Stimulated activated CD4-positive, alpha-beta T cell treated with anti-CD3 and anti-CD28 coated beads, Interleukin-1b, Interleukin-23, amount 100 ng/mL, for 1 hour (primary cell): ENCODE data around the gene HOMER2.
A peak's percentile ranks its signal among the peaks of the same experiment; 100 is the strongest.
"Not testable (repeated sequence)": the region's sequence is repeated elsewhere in the genome, so short reads cannot be mapped to it uniquely, and the experiment has no call there.

ENCODE experiments used
- DNase-seq, 2 donors: peaks; one replicate each; pipeline ENCODE4 v3.0.0-alpha.2; 2020; ENCODE audit warnings: low read depth in 2 of 2

Gene HOMER2

DNA sequence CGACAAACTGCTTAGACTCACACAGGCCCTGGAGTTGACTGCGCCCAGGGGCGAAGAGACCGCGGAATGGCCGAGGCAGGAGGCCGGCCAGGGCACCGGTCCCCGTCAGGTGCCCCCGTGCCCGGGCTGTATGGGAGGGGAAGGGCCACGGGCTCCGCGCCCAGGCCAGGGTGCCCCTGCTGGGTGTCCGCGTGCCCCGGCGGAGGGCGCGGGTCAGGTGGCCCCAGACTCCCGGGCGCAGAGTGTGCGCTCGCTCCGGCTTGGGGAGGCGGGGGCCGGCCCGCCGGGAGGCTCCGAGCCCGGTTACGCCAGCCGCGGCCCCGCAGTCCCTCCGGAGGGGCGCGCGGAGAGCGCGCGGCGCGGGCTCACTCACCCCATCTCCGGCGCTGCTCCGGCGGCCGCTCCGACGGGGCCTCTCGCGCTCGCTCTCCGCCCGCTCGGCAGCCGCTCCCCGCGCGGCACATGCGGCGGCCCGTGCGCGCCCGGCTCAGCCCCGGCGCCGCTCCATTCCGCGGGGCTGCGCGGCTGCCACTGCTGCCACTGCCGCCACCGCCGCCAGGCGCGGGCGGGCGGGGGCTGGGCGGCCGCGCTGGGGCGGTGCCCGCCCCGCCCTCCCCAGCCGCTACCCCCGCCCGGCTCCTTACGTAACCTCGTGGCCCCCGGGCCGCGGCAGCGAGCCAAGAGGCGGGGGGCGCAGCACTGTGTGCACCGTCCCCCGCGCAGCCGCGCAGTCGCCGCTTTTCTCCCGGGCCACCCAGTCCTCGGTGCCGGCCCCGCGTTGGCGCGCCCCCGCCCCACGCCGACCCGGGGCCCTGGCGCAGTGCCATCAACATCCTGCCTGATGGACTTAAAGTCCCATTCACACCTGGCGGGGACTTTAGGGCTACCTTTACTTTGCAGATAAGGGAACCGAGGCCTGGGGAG lies at the start of gene HOMER2:
TSS of gene HOMER2 (minus strand) at position 563 of the 924 bp plus-strand sequence. CDS start at position 378, 185 bp downstream.
- DNase-seq, result no peak

DNA sequence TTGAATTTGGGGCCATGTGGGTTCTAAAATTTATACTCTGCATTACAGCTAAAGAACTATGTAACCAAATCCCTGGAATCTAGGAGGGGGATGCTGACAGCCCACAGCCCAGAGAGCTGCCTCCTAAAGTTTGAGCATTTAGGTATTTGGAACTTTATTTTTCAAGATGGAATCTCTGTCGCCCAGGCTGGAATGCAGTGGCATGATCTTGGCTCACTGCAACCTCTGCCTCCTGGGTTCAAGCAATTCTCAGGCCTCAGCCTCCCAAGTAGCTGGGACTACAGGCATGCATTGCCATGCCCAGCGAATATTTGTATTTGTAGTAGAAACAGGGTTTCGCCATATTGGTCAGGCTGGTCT lies 48.1 kb upstream of the HOMER2 start:
- not testable (repeated sequence) for DNase-seq

DNA sequence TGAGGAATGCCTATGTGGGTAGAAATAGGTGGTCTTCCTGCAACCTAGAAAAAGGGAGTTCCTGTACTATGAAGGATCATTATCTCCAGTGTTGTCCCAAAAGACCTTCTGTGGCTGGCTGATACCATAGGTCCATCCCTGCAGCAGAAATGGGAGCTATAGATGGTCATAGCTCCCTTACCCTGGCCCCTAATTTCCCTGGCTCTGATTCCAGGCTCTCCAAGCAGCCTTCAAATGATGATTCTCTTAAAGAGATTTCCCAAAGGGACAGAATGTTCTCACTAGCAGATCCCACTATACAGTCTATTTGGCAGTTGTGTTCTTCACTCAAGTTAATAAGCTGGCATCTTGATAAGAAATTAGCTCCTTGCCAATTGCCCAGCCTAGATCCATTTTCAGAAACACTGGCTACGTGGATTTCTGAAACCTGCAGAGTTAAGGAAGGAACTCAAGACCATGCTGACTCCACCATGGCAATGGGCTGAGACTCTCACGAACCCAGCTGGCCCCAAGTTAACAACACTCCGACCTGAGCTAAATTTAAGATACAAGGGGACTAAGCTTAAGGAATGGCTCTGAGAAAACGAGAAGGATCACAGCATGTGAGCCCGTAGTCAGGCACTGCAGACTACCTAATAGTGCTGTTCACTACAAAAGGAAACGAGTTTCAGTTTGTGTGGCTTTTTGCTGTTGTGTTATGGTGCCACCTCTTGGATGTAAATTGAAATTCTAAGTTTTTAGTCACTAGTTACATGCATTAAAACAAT lies 47.6 kb upstream of the HOMER2 start:
- DNase-seq, result no peak

DNA sequence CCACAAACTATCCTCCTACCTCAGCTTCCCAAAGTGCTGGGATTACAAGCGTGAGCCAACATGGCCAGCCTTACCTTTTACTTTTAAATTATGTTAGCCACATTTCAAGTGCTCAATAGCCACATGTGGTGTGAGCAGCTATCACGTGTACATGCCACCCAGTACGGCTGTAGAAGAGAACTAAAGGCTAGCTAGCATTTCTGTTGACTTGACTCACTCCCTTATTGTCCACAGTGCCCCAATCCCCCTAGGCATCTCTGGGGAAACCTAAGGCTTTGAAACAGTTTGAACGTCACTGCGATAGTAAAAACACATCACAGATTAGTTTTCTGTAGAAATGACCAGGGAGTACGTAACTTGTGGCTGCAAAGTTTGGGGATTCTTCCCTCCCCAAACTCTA lies 46.9 kb upstream of the HOMER2 start:
- no peak for DNase-seq

DNA sequence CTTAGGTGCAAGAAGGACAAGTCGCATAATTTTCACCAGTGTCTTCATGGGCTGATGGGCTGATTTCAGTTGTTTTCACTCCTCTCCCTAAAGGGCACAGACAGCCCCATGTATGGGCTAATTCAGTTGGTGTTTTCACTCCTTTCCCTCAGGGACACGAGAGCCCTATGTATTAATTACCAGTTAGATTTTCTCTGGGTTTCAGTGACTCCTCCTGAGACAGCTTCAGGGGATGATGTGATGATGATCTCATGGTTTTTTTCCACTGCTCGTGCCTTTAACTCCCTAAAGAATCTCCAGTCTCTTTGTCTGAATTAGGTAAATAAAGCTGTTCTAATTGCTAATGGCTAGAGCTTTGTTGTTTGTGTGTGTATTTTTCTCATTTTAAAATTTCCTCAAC lies 43.4 kb upstream of the HOMER2 start:
- no peak for DNase-seq

DNA sequence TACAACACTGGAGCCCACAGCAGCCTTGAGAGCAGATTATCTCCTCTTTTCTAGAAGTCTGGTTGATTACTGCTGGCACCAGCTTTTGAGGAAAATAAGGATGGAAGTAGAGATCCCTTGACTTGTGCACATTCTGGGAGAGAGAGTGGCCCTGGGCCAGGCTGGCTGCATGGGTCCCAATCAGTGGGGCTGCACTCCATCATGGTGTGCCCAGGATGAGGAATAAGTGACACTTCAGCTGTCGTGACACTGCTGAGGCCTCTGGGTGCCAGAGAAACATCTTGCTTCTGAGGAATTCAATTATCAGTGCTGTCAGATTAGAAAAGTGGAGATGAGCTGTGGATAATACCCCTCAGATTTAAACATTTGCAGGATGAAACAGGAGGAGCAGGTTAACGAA lies 42.6 kb upstream of the HOMER2 start:
- DNase-seq, result no peak

DNA sequence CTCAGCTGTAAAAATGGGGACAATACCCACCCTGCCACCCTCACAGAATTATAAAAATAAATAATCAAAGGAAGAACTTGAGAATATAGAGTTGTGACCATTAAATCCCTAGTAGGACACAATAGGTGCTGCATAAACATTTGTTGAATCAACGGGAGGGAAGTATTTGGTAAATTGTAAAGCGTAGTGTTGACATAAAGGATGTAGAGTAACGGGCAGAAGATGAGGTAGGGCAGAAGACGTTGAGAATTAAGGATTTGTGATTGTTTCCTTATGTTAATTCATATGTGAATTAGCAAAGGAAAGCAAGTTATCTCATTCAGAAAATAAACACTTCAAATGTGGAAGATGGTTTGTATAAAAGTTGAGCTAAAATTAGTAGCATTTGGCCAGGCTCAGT lies 40.6 kb upstream of the HOMER2 start:
- no peak for DNase-seq

DNA sequence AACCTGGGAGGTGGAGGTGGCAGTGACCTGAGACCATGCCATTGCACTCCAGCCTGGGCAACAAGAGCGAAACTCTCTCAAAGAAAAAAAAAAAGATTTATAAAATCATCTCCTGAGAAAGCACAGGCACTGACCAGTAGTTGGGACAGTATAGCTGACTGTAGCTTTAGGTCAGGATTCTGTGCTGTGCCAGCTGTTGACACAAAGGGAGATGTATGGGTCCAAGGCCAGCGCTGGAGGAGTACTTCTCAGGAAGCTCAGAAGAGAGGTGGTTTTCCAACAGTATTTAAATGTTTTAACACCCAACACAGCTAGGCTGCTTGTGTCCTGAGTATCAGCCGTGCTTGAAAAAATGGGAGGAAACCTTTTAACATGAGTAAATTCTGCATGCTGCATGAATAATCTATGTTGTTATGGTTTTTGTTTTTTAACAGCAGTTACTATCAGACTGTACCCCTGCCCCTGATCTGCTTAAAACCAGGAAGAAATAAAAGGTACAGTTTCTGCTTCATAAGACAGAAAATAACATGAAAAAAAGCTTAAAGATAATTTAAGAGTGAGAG lies 40.0 kb upstream of the HOMER2 start:
- no peak for DNase-seq

DNA sequence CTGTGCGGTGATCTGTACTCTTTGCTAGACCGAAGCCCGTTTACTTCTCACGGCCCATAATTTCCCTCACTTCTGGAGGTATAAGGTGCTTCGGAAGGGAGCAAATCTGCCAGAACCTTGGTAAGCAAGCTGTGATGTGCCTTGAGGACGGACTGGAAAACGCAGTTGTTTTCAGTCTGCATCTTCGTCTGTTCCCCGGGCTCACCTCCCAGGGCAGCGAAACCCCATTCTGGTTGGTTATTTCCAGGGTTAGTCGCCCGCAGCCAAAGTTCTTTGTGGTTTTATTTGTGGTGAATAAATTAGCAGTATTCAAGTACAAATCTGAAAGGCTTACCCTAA lies 33.9 kb upstream of the HOMER2 start:
- DNase-seq, result no peak

DNA sequence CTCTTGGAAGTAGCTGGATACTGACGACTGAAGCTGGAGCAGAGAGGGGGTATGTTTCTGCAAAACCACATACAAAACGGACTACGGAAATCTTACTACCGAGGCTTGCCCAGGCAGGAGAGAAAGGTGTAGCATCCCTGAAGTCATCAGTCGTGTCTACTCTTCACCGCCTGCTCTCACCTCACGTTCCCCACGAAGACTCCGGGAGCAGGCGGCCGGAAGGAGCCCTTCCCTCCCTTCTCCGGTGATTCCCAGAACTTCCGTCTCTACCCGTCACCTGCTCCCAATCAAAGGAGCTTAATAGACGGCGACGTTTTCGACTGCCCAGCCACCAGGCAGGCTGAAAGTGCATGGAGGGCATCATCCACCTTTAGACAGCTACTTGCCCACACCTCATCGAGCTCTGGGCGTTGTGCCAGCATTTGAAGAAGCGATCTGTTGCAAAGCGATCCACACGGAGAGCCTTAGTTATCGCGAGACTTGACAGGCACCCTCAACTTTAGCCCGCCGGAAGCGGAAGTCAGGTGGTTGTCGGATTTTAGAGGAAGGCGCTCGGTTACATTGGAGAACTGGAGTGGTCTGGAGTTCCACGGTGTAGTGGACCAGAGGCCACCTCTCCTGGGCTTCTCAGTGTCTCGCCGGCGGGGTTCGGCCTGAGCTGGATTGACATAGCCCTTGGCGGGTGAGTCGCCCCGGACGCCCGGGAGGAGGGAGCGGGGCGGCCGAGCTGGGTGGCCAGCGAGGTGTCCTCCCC lies 33.3 kb upstream of the HOMER2 start, which contains the start of gene RAMAC:
TSS of gene RAMAC (plus strand) at position 523 of the 754 bp plus-strand sequence. CDS start 2,809 bp downstream, outside the sequence.
- DNase-seq, result peak; percentile 69 to 85

DNA sequence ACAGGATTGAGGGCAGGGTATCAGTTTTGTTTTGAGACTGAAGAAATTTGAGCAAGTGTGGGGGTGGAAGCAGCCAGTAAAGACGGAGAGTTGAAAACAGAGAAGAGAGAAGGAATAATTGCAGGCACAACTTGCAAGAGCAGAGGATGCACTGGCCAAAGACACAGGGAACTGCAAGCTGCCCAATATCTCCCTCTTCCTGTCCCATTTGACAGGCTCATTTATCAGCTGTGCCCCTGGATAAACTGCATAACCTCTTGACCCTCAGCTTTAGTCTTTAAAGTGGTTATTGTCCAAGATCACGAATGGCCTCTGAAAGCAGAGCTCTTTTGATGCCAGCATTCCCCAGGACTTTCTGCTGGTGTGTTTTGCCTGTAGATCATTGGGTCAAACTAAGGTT lies 28.5 kb upstream of the HOMER2 start:
- no peak for DNase-seq

DNA sequence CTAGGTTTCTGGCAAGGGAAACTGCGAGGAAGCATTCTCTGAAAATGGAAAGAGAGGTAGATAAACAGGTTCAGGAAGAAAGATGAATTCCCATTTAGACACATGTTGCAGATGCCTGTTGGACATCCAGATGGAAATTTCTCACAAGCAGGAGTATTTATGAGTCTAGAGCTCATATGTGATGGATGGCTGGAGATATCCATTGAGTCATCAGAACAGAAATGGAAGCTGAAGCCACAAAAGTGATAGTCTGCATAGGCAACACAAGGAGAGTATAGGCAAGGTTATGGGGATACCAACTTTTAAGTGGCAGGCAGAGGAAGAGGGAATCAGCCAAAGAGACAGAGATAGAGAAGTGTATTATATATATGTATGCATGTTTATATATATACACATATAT lies 27.2 kb upstream of the HOMER2 start:
- no peak for DNase-seq

DNA sequence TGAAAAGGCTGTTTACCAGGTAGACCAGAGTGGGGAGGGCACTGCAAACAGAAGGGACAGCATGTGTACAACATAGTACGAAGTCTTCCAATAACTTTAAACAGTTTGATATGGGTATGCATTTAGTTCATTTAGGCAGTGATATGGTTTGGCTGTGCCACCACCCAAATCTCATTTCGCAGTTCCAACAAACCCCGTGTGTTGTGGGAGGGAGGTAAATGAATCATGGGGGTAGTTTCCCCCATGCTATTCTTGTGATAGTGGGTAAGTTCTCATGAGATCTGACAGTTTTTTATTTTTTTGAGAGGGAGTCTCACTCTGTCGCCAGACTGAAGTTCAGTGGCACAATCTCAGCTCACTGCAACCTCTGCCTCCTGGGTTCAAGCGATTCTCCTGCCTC lies 25.9 kb upstream of the HOMER2 start:
- DNase-seq, result no peak

DNA sequence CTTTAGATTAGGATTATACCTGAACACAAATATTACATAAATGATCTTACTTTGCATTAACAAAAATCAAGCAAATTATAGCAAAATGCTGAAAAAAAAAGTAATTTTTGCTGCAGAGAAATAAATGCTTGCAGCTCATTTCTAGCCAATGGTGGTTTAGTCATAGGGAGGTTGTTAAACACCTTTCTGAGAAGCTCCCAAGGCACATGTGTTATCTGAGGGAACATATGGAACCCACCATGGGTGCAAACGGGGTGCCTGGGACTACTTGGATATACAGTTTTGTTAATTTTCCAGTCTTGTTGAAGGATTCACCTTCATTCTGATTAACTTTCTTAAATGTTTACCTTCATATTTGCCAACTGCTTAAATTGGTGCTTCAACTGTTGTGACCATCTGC lies 24.6 kb upstream of the HOMER2 start:
- DNase-seq, result no peak

DNA sequence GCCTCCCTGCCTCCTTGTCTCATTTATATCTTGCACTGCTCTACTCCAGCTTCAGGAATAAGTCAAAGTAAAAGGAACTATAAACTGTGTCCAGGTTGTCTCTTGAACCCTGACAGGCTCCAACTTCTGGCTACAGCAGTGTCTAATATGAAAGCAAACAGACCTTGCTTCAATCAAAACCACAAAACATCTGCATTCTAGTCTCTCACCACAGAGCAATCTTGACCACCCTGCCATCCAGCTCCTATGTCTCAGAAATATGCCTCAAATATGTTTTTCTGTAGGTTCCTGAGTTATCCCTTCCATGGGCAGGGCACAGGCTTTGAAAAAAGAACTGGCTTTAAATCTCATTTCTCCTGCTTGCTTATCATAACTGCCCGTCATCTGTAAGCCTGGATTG lies 20.5 kb upstream of the HOMER2 start:
- DNase-seq, result no peak

DNA sequence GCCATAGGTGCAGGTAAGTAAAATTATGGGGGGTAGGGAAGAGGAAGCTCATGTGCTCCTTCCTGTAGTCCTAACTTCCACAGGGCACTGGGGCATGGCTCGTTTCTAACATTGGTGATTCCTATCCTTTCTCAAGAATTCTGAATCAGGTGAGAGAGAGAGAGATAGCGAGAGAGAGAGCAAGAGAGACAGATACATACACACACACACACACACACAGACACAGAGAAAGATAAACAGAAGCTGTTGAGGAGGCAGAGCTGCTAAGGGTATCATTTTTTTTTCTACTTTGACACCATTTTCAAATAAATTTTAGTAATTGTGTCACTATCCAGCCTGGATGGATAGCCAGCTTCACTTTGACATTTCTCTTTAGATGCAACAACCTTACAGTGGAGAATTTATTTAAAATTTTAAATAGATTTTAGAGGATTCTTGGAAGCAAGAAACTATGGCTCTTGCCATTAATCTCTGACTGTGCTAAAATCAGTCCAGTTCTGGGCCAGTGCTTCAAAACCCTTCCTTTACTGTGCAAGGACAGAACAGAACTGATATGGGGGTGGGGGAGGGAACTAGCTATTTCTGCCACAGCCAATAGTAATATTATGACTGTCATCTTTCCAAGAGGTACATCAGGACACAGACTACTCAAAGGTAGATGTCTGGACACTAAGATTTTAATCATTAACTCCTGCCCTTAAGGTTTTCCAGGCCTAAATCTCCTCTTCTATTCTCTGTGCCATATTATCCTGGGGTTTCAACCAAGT lies 18.9 kb upstream of the HOMER2 start:
- no peak for DNase-seq

DNA sequence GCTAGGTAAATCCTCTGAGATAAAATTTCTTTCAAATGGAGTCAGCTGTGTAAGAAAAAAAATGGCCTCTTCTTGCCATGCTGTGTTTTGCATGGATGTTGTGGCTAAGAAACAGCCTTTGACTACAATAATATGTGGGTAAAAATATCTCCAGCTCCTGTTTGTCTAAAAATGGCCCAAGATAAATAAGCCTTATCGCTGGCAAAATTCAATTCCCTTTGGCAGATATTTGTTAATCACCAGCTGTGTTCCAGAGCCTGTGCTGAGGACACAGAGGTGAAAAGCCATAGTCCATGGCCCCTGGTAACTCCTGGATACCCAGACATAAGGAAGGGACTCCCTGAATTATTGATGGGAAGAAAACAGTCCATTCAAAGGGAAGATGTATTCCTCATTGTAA lies 18.2 kb upstream of the HOMER2 start:
- DNase-seq, result no peak

DNA sequence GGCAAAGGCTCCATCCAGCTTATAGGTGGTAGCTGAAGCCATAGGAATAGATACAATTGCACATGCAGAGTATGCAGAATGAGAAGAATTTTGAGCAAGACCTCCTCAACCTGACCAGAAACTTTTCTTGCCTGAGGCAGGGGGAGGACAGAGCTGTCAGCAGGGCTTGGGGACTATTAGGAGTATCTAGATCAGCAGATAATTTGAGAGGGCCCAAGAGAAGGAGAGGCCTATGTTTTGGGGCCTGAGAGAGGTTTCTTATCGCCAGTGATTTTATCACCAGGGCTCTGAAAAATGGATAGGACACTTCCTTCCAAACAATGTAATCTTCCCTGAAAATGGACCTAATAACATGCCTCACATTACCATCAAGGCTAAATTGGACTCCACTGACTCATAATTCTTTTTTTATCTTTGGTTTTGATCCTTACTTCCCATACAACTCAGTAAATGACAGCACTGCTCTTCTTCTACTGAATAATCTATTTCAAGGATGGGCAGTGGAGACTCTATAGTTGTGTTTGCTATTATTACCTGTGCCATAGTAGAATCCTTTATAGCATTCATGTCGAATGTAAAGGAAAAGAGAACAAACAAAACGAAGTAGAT lies 17.7 kb upstream of the HOMER2 start:
- no peak for DNase-seq

DNA sequence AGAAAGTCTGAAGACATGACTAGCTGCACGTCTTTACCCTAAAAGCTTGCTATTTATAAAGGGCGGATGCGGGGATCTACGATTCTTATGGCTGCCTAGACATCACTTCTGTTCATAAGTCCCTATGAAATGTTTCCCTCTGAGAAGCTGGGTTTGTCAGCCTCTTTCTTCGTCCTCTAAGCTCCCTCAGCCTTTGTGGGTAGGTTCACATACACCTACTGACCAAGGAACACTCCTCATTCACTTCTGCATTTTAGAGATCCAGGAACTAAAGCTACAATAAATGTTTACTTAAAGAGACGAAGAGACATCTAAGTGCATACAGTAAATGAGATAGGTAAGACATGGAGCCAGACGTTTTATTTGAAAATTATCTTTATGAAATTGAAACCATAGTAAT lies 16.8 kb upstream of the HOMER2 start:
- DNase-seq, result no peak

DNA sequence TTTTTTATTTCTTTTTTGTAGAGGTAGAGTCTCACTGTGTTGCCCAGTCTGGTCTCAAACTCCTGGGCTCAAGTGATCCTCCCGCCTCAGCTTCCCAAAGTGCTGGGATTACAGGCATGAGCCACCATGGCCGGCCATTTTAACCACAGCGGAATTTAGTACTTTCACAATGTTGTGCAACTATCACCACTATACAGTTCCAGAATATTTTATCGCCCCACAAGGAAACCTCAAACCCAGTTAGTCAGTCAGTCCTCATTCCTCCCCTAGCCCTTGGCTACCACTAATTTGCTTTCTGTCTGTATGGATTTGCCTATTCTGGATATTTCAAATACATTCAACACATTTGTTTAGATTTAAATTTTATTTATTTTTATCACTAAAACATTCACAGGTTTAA lies 15.5 kb upstream of the HOMER2 start:
- no peak for DNase-seq

DNA sequence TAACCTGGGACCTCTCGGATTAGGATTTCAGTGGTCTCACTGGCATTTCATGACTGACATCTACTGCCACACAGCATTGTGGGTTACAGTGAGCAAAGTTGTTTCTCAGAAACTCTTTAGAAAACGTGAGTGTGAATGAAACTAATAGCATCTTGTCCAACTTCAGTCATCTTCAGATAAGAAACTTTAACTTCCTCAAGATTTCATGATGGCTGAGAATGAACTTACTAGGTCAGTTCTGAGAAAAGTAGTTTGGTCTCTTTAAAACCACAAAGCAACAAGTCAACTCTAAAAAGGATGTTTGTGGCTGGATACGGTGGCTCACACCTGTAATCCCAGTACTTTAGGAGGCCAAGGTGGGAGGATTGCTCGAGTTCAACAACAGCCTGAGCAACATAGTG lies 14.2 kb upstream of the HOMER2 start:
- no peak for DNase-seq
